CD14-positive monocyte (primary cell): Measurements from ENCODE around the gene LEPROT. TPM values are rescaled to one million over a fixed set of nuclear protein-coding genes. Genes with fewer than 3 reads are reported as not detected.
"Not testable (repeated sequence)": the region's sequence is repeated elsewhere in the genome, so short reads cannot be mapped to it uniquely, and the experiment has no call there.

Experiments
- DNase-seq, 3 donors: peaks; one replicate each; pipeline ENCODE4 v3.0.0-alpha.2; 2011 to 2022
- H2AFZ ChIP-seq: 2 replicates; pipeline ENCODE4 v1.6.0; 2012; ENCODE audit warnings: mild to moderate bottlenecking, low read depth, low read length, inconsistent platforms; ENCODE audit not compliant: insufficient read depth, poor library complexity, severe bottlenecking
- H3K27ac ChIP-seq, 2 donors: 1 replicate in 1 of 2; 2 replicates in 1 of 2; pipeline ENCODE4 v1.5.1; 2012 to 2013; ENCODE audit warnings: low read length in 2 of 2, control low read depth in 1 of 2, inconsistent platforms in 1 of 2, low read depth in 1 of 2, mild to moderate bottlenecking in 1 of 2
- H3K27me3 ChIP-seq, 2 donors: one replicate each; pipeline versions ENCODE4 v1.6.0 to v1.6.1; 2011 to 2013; ENCODE audit warnings: low read length in 2 of 2; ENCODE audit not compliant: control insufficient read depth in 2 of 2, insufficient read depth in 2 of 2
- H3K36me3 ChIP-seq, 2 donors: replicated peaks in 1 of 2; 1 replicate in 1 of 2; 2 replicates in 1 of 2; pipeline versions ENCODE4 v1.5.1 to v1.6.1; 2012 to 2013; ENCODE audit warnings: low read length in 2 of 2, control low read depth in 1 of 2, inconsistent platforms in 1 of 2, mild to moderate bottlenecking in 1 of 2; ENCODE audit not compliant: insufficient read depth in 2 of 2, control insufficient read depth in 1 of 2
- H3K4me1 ChIP-seq, 2 donors: 1 replicate in 1 of 2; 2 replicates in 1 of 2; pipeline versions ENCODE4 v1.5.1 to v1.6.1; 2012 to 2013; ENCODE audit warnings: low read length in 2 of 2, control low read depth in 1 of 2, inconsistent platforms in 1 of 2, mild to moderate bottlenecking in 1 of 2, moderate library complexity in 1 of 2; ENCODE audit not compliant: insufficient read depth in 2 of 2, control insufficient read depth in 1 of 2
- H3K4me2 ChIP-seq: replicated peaks from 2 replicates; pipeline ENCODE3; 2012; ENCODE audit warnings: low read length, moderate library complexity, mild to moderate bottlenecking; ENCODE audit not compliant: poor library complexity, severe bottlenecking; ENCODE audit errors: extremely low read depth
- H3K4me3 ChIP-seq, 3 experiments: fragments of 200-600 bp in 1 of 3; sonication (generic) in 1 of 3; replicated peaks in 1 of 3; 1 replicate in 2 of 3; 2 replicates in 1 of 3; pipeline ENCODE4 v1.5.1; 2011 to 2013; ENCODE audit warnings: low read length in 3 of 3, mild to moderate bottlenecking in 3 of 3, control low read depth in 2 of 3, low read depth in 2 of 3, inconsistent platforms in 1 of 3, moderate library complexity in 1 of 3
- H3K79me2 ChIP-seq: 2 replicates; pipeline ENCODE4 v1.6.0; 2012; ENCODE audit warnings: mild to moderate bottlenecking, control low read depth, inconsistent platforms, low read length, moderate library complexity; ENCODE audit not compliant: insufficient read depth
- H3K9ac ChIP-seq: 2 replicates; pipeline ENCODE4 v1.6.0; 2017; ENCODE audit warnings: low read length, mild to moderate bottlenecking; ENCODE audit not compliant: insufficient read depth, poor library complexity, severe bottlenecking
- H3K9me3 ChIP-seq, 2 donors: replicated peaks in 1 of 2; 1 replicate in 1 of 2; 2 replicates in 1 of 2; pipeline versions ENCODE4 v1.5.1 to v1.6.1; 2012 to 2013; ENCODE audit warnings: low read length in 2 of 2, control low read depth in 1 of 2; ENCODE audit not compliant: control insufficient read depth in 1 of 2, insufficient read depth in 1 of 2
- H4K20me1 ChIP-seq: 2 replicates; pipeline ENCODE4 v1.6.0; 2012; ENCODE audit warnings: mild to moderate bottlenecking, low read length, control low read depth, moderate library complexity; ENCODE audit not compliant: insufficient read depth
- H3K27ac Mint-ChIP-seq, 7 donors: one replicate each; pipeline ENCODE4 v1.8.0; 2020; ENCODE audit warnings: mild to moderate bottlenecking in 7 of 7, mixed read lengths in 7 of 7, moderate library complexity in 6 of 7, inconsistent platforms in 2 of 7
- H3K27me3 Mint-ChIP-seq, 3 donors: one replicate each; pipeline ENCODE4 v1.8.0; 2021 to 2022; ENCODE audit warnings: low read depth in 3 of 3, mild to moderate bottlenecking in 3 of 3, mixed read lengths in 3 of 3, moderate library complexity in 3 of 3, inconsistent platforms in 1 of 3
- H3K36me3 Mint-ChIP-seq, 2 donors: one replicate each; pipeline ENCODE4 v1.8.0; 2020; ENCODE audit warnings: mixed read lengths in 2 of 2, inconsistent platforms in 1 of 2, mild to moderate bottlenecking in 1 of 2
- H3K4me1 Mint-ChIP-seq: one replicate; pipeline ENCODE4 v1.8.0; 2020; ENCODE audit warnings: mild to moderate bottlenecking, mixed read lengths
- H3K4me3 Mint-ChIP-seq, 2 donors: one replicate each; pipeline ENCODE4 v1.8.0; 2020; ENCODE audit warnings: mild to moderate bottlenecking in 2 of 2, mixed read lengths in 2 of 2, moderate library complexity in 1 of 2
- H3K9me3 Mint-ChIP-seq, 7 donors: one replicate each; pipeline ENCODE4 v1.8.0; 2020 to 2022; ENCODE audit warnings: mixed read lengths in 7 of 7, mild to moderate bottlenecking in 6 of 7, moderate library complexity in 6 of 7, inconsistent platforms in 2 of 7
- WGBS: methylation state at CpG from one replicate; pipeline ENCODE4 v1.1.5; 2013; ENCODE audit warnings: missing lambda C conversion rate; ENCODE audit not compliant: insufficient coverage; 5-methylcytosine and 5-hydroxymethylcytosine counted together
- intact Hi-C, 2 donors: fragments of 100-400 bp; cut with micrococcal nuclease; formaldehyde crosslinking; loops; one replicate each; pipeline versions ENCODE4 v1.15.0 to v1.15.1; 2023
- polyA plus RNA-seq, 3 donors: library from polyadenylated mRNA; depleted of rRNA in 1 of 3; unstranded in 2 of 3; stranded (reverse) in 1 of 3; fragments of 300-500 nt in 2 of 3; fragments of >200 nt in 1 of 3; fragmentation: Illumina TruSeq in 2 of 3; gene quantifications; 1 replicate in 2 of 3; 2 replicates in 1 of 3; pipeline ENCODE4 v1.2.3, GENCODE V29; 2012 to 2021
- TF ChIP-seq, protein P1 (sequence below): fragments of 200-600 bp; IDR thresholded peaks from one replicate; pipeline ENCODE4 v1.8.0; 2022; ENCODE audit warnings: antibody characterized with exemption, mild to moderate bottlenecking

LEPROT gene
- polyA plus RNA-seq, 3 donors = 56.3 to 75.0 (median 74.7) TPM

GRCh38 chr1:65458730-65459396 is 38.4 kb downstream of the LEPROT start:
- H4K20me1 ChIP-seq = no peaks in the 10 kb centered on the region
- no peak overlapping the region for H3K4me3 ChIP-seq
- peaks cover 2% of the 10 kb centered on the region for H3K4me1 Mint-ChIP-seq
- H2AFZ ChIP-seq = no peak overlapping the region
- intact Hi-C loops = no loop called here
- H3K9ac ChIP-seq = no peak overlapping the region
- H3K79me2 ChIP-seq = no peaks in the 10 kb centered on the region
- TF ChIP-seq, protein P1, sequence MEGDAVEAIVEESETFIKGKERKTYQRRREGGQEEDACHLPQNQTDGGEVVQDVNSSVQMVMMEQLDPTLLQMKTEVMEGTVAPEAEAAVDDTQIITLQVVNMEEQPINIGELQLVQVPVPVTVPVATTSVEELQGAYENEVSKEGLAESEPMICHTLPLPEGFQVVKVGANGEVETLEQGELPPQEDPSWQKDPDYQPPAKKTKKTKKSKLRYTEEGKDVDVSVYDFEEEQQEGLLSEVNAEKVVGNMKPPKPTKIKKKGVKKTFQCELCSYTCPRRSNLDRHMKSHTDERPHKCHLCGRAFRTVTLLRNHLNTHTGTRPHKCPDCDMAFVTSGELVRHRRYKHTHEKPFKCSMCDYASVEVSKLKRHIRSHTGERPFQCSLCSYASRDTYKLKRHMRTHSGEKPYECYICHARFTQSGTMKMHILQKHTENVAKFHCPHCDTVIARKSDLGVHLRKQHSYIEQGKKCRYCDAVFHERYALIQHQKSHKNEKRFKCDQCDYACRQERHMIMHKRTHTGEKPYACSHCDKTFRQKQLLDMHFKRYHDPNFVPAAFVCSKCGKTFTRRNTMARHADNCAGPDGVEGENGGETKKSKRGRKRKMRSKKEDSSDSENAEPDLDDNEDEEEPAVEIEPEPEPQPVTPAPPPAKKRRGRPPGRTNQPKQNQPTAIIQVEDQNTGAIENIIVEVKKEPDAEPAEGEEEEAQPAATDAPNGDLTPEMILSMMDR = no peak
- DNase-seq = no peak
- WGBS = 100% methylated on average over 2 of the region's 2 CpGs
- no peak overlapping the region for H3K27ac Mint-ChIP-seq
- no peaks in the 10 kb centered on the region for H3K36me3 ChIP-seq
- peaks cover 0 to 1% (median 0%) of the 10 kb centered on the region in 3 donors for H3K27me3 Mint-ChIP-seq
- H3K4me2 ChIP-seq = no peak overlapping the region
- H3K9me3 Mint-ChIP-seq = peaks cover 0 to 14% (median 10%) of the 10 kb centered on the region in 7 donors
- no peak overlapping the region for H3K4me3 Mint-ChIP-seq
- no peaks in the 10 kb centered on the region for H3K36me3 Mint-ChIP-seq
- no peaks in the 10 kb centered on the region for H3K9me3 ChIP-seq
- H3K27ac ChIP-seq = no peak overlapping the region
- no peaks in the 10 kb centered on the region for H3K27me3 ChIP-seq
- H3K4me1 ChIP-seq = no peaks in the 10 kb centered on the region

- intact Hi-C loops = no loop called here
- H4K20me1 ChIP-seq = no peaks in the 10 kb centered on the region
- H3K79me2 ChIP-seq = no peaks in the 10 kb centered on the region
- Mint-ChIP-seq H3K27me3 (peaks cover 0 to 1% (median 0%) of the 10 kb centered on the region in 3 donors), H3K27ac (no peak overlapping the region), H3K4me1 (peaks cover 2% of the 10 kb centered on the region), H3K9me3 (peaks cover 0 to 13% (median 6%) of the 10 kb centered on the region in 7 donors), H3K36me3 (no peaks in the 10 kb centered on the region), H3K4me3 (no peak overlapping the region)
- H3K27me3 ChIP-seq = no peaks in the 10 kb centered on the region
- H3K36me3 ChIP-seq = no peaks in the 10 kb centered on the region
- no peaks in the 10 kb centered on the region for H3K4me1 ChIP-seq
- no CpG with 5 or more reads among the region's 1 CpG for WGBS
- peak; percentile 5 to 35 (median 30) for DNase-seq
- TF ChIP-seq, protein P1 = peak; percentile 73
- no peak overlapping the region for H3K9ac ChIP-seq
- H3K4me2 ChIP-seq = no peak overlapping the region
- H3K4me3 ChIP-seq = no peak overlapping the region
- no peaks in the 10 kb centered on the region for H3K9me3 ChIP-seq
- no peak overlapping the region for H3K27ac ChIP-seq
- H2AFZ ChIP-seq = no peak overlapping the region
Measured at GRCh38 chr1:65459397-65459768, 38.9 kb downstream of the LEPROT start.

DNA sequence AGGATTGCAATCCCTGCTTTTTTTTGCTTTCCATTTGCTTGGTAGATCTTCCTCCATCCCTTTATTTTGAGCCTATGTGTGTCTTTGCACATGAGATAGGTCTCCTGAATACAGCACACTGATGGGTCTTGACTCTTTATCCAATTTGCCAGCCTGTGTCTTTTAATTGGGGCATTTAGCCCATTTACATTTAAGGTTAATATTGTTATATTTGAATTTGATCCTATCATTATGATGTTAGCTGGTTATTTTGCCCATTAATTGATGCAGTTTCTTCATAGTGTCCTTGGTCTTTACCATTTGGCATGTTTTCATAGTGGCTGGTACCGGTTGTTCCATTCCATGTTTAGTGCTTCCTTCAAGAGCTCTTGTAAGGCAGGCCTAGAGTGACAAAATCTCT is 45.4 kb downstream of the LEPROT start:
- H3K36me3 Mint-ChIP-seq, H3K79me2 ChIP-seq, H3K9ac ChIP-seq, H3K4me3 ChIP-seq, DNase-seq, H3K4me2 ChIP-seq, H3K27me3 Mint-ChIP-seq, H4K20me1 ChIP-seq, H3K4me3 Mint-ChIP-seq, H3K4me1 Mint-ChIP-seq, H3K27me3 ChIP-seq, H3K27ac Mint-ChIP-seq, H3K36me3 ChIP-seq, intact Hi-C loops, H3K27ac ChIP-seq, H3K4me1 ChIP-seq, H3K9me3 ChIP-seq, H2AFZ ChIP-seq: not testable (repeated sequence)
- WGBS = no CpG with 5 or more reads among the region's 1 CpG
- peaks cover 2 to 17% (median 6%) of the 10 kb centered on the region in 7 donors for H3K9me3 Mint-ChIP-seq
